ENCODE data around the gene CFAP61.

DNA sequence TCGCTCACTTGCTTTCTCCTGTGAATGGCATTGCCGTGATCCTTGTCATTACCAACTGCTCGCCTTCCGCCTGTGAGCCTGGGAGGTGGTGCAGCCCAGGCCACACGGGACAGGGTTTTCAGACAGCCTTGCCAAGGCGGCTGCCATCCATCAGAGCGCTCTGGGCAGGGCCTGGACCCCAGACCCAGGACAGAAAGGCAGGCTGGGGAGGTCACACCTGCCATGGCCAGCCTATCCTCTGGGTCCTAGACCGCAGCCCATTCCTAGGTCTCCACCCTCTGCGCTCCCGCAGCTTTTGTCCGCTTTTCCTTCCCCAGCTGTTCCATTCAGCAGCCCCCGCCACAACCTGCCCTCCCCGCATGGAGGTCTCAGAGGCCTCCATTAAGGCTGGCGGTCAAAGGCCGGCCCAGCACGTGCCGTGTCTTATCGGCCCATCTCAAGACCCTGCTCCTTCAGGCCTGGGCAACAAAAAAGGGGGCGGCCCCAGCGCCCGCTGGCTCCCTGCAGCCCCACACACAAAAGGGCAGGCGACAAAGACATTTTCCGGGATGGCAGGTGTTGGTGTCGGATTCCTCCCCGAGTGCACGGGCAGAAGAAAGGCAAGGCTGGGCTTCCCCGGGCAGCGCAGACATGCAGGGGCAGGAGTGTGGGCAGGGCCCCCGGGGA, 343.7 kb downstream of the CFAP61 start:
- TF ChIP-seq, protein P1, sequence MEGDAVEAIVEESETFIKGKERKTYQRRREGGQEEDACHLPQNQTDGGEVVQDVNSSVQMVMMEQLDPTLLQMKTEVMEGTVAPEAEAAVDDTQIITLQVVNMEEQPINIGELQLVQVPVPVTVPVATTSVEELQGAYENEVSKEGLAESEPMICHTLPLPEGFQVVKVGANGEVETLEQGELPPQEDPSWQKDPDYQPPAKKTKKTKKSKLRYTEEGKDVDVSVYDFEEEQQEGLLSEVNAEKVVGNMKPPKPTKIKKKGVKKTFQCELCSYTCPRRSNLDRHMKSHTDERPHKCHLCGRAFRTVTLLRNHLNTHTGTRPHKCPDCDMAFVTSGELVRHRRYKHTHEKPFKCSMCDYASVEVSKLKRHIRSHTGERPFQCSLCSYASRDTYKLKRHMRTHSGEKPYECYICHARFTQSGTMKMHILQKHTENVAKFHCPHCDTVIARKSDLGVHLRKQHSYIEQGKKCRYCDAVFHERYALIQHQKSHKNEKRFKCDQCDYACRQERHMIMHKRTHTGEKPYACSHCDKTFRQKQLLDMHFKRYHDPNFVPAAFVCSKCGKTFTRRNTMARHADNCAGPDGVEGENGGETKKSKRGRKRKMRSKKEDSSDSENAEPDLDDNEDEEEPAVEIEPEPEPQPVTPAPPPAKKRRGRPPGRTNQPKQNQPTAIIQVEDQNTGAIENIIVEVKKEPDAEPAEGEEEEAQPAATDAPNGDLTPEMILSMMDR (IDR thresholded peaks at IDR 0.05), result no peak
- TF ChIP-seq POLR2A (IDR thresholded peaks at IDR 0.05), result no peak
